Measurements from ENCODE around the gene IER5L.

Gene IER5L

DNA sequence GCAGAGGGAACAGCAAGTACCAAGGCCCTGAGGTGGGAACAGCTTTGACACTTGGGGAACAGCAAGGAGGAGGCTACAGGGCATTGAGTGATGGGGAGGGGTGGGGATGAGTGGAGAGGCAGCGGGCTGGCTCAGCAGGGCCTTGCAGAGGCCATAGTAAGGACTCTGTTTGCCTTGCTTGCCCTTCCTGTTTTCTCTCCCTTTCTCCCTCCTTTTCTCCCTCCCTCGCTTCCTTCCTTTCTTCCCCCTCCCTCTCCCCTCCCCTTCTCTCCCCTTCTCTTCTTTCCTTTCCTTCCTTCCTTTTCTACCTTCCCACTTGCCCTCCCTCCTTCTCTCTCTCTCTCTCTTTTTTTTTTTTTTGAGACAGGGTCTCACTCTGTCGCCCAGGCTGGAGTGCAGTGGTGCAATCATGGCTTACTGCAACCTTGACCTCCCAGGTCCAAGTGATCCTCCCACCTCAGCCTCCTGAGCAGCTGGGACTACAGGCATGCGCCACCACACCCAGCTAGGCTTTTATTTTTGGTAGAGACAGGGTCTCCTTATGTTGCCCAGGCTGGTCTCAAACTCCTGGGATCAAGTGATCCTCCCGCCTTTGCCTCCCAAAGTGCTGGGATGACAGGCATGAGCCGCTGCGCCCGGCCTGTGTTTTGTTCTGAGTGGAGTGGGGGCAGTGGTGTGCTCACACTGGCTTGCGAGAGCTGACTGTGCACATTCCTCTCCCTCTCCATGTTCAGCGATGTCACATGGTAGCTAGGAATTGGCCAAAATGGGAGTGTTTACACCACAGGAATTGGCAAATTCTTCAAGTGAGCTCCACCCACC is 17.1 kb downstream of the IER5L start:
- no peak for TF ChIP-seq POLR2A (IDR thresholded peaks at IDR 0.05; ENCODE audit: extremely low read depth, insufficient read length)
- TF ChIP-seq MYC (IDR thresholded peaks at IDR 0.05; ENCODE audit: low read depth, low read length), result no peak
- TF ChIP-seq, protein P1, sequence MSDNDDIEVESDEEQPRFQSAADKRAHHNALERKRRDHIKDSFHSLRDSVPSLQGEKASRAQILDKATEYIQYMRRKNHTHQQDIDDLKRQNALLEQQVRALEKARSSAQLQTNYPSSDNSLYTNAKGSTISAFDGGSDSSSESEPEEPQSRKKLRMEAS (IDR thresholded peaks at IDR 0.05; ENCODE audit: low read depth, low read length), result no peak
- TF ChIP-seq, protein P2, sequence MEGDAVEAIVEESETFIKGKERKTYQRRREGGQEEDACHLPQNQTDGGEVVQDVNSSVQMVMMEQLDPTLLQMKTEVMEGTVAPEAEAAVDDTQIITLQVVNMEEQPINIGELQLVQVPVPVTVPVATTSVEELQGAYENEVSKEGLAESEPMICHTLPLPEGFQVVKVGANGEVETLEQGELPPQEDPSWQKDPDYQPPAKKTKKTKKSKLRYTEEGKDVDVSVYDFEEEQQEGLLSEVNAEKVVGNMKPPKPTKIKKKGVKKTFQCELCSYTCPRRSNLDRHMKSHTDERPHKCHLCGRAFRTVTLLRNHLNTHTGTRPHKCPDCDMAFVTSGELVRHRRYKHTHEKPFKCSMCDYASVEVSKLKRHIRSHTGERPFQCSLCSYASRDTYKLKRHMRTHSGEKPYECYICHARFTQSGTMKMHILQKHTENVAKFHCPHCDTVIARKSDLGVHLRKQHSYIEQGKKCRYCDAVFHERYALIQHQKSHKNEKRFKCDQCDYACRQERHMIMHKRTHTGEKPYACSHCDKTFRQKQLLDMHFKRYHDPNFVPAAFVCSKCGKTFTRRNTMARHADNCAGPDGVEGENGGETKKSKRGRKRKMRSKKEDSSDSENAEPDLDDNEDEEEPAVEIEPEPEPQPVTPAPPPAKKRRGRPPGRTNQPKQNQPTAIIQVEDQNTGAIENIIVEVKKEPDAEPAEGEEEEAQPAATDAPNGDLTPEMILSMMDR (IDR thresholded peaks at IDR 0.05; ENCODE audit: low read depth, low read length), result no peak
- no peak for DNase-seq (ENCODE audit: low read depth)
- no peak overlapping the region for H3K4me3 ChIP-seq (ENCODE audit: low read depth, low read length)

DNA sequence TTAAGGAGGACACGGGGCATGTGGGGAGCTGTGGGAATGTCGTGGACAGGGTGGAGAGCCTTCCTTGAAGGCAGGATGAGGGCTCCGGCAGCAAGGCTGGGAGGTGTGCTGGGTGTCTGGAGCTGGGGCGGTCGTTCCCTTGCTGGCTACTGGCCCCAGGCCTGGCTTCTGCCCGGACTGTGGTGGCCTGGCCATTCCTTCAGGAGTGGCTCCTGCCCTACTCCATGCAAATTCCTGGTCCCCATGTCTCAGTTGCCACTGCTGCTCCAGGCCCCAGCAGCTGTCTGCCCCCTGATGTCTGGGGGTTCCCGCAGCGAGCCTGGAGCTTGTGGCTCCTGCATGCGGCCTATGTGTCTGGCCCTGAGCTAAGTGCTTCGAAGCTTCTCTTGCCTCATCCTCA is 21.9 kb downstream of the IER5L start:
- TF ChIP-seq POLR2A (IDR thresholded peaks at IDR 0.05; ENCODE audit: extremely low read depth, insufficient read length) (no peak), MYC (IDR thresholded peaks at IDR 0.05; ENCODE audit: low read depth, low read length) (no peak)
- TF ChIP-seq, protein P2 (IDR thresholded peaks at IDR 0.05; ENCODE audit: low read depth, low read length), result no peak
- TF ChIP-seq, protein P1 (IDR thresholded peaks at IDR 0.05; ENCODE audit: low read depth, low read length), result no peak
- H3K4me3 ChIP-seq (ENCODE audit: low read depth, low read length), result no peak overlapping the region

DNA sequence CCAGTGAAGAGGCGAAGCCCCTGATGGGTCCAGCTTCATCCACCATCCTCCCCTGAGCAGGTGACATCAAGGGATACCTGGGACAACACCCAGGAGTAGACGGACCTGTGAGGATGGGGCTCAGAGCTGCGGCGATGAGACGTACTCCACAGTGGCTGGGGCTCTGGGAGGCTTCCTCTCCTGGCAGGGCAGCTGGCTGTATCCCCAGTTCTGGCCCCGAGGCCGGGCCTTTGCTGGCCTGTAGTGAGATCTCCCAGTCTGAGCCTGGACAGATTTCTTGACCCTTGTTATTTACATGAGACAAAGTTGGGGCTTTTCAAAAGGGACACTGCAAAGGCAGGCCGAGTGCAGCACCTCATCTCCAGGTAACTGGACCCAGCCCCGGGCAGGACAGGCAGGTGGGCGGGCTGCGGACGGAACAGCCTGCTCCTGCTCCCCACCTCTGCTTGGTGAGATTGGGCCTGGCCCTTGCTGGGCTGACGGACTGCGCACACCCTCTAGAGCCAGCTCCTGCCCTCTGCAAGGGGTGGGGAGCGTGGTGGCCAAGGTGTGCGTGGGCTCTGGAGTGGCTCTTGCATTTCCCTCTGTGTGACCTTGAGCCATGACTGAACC is 23.1 kb downstream of the IER5L start:
- H3K4me3 ChIP-seq (ENCODE audit: low read depth, low read length), result no peak overlapping the region
- TF ChIP-seq POLR2A (IDR thresholded peaks at IDR 0.05; ENCODE audit: extremely low read depth, insufficient read length), result no peak
- TF ChIP-seq, protein P1 (IDR thresholded peaks at IDR 0.05; ENCODE audit: low read depth, low read length), result no peak
- TF ChIP-seq MYC (IDR thresholded peaks at IDR 0.05; ENCODE audit: low read depth, low read length), result no peak
- TF ChIP-seq, protein P2 (IDR thresholded peaks at IDR 0.05; ENCODE audit: low read depth, low read length), result no peak
- DNase-seq (ENCODE audit: low read depth), result no peak

More for the DNA sequence above, 21.9 kb downstream of the IER5L start:
- no peak for DNase-seq (ENCODE audit: low read depth)

DNA sequence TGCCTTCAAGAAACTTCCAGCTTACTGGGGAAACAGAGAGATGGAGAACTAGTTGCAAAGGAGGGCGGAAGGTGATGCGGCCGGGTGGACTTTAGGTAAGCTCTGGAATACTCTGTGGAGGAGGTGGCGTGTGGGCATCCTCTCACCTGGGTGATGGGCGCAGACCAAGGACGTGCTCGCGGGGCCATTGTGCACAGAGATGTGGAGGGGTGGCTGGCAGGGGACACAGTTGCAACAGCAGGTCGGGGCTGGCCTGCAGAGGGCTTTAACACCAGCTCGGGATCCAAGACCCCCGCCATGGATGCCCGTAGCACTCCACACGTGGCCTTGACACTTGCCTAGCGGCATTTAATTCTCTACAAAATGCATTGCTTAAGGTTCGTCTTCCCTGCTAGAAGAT is 26.6 kb downstream of the IER5L start:
- TF ChIP-seq, protein P1 (IDR thresholded peaks at IDR 0.05; ENCODE audit: low read depth, low read length), result no peak
- TF ChIP-seq MYC (IDR thresholded peaks at IDR 0.05; ENCODE audit: low read depth, low read length) (no peak), POLR2A (IDR thresholded peaks at IDR 0.05; ENCODE audit: extremely low read depth, insufficient read length) (no peak)
- TF ChIP-seq, protein P2 (IDR thresholded peaks at IDR 0.05; ENCODE audit: low read depth, low read length), result no peak
- DNase-seq (ENCODE audit: low read depth), result no peak
- no peak overlapping the region for H3K4me3 ChIP-seq (ENCODE audit: low read depth, low read length)

DNA sequence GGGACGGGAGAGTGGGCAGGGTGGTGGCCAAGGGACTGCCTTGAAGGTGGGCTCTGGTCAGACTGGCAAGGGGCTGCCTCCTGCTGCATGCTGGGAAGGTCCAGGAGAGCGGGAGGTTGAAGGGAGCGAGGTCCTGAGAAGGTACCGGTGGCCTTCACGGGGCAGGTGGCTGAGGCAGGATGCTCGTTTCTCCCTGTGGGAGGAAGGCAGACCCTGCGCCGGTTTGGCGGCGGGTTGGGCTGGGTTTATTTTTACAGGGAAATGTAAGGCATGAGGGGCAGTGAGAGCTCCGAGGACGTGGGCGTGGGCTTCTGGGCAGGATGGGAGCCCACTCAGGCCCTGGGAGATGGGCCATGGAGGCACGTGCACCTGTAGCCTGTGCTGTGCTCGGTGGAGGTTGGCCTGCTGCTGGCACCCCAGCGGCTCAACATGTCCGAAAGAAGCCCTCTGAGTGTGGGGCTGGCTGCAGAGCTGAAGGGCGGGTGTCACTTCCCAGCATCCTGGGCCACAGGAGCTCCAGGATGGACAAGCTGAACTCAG is 27.3 kb downstream of the IER5L start:
- TF ChIP-seq POLR2A (IDR thresholded peaks at IDR 0.05; ENCODE audit: extremely low read depth, insufficient read length) (no peak), MYC (IDR thresholded peaks at IDR 0.05; ENCODE audit: low read depth, low read length) (no peak)
- TF ChIP-seq, protein P2 (IDR thresholded peaks at IDR 0.05; ENCODE audit: low read depth, low read length), result no peak
- TF ChIP-seq, protein P1 (IDR thresholded peaks at IDR 0.05; ENCODE audit: low read depth, low read length), result no peak
- no peak overlapping the region for H3K4me3 ChIP-seq (ENCODE audit: low read depth, low read length)
- DNase-seq (ENCODE audit: low read depth), result no peak
